ENCODE data around the gene PDE6A.

DNA sequence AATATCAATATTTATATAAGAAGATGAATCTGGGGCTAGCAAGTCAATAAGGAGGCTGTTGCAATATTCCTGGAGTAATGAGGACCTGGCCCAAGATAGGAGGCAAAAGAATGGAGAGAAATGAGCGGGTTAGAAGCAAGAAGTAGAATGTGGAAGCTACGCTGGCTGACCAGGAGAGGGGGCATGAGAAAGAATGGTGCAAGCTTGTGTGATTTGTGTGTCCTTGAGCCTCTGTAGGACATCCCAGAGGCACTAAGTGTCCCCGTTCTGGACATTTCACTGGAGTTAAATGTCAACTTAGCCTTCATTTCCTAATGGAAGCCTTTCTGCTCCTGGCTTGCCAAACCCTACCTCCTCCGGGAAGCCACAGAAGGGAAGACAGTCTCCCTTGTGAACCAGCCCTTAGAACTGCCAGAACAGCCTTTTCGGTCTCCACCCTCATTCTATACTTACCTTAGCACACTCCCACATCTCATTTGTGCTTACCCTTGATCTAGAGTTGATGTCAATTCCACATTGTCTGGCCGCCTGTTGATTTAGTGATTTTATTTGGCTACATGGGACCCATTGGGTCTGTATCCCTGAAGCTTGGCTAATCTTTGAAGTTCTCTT lies 6.7 kb upstream of the PDE6A start:
- TF ChIP-seq, protein P1, sequence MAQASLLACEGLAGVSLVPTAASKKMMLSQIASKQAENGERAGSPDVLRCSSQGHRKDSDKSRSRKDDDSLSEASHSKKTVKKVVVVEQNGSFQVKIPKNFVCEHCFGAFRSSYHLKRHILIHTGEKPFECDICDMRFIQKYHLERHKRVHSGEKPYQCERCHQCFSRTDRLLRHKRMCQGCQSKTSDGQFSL (CRISPR knock-in tag; IDR thresholded peaks at IDR 0.05), result no peak
- TF ChIP-seq, protein P2, sequence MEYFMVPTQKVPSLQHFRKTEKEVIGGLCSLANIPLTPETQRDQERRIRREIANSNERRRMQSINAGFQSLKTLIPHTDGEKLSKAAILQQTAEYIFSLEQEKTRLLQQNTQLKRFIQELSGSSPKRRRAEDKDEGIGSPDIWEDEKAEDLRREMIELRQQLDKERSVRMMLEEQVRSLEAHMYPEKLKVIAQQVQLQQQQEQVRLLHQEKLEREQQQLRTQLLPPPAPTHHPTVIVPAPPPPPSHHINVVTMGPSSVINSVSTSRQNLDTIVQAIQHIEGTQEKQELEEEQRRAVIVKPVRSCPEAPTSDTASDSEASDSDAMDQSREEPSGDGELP (IDR thresholded peaks at IDR 0.05; ENCODE audit: borderline replicate concordance, low read depth), result no peak
- TF ChIP-seq RAD51 (IDR thresholded peaks at IDR 0.05; ENCODE audit: borderline replicate concordance), result no peak
- no peak for TF ChIP-seq ATF1 (CRISPR knock-in tag; IDR thresholded peaks at IDR 0.05)
- TF ChIP-seq, protein P3, sequence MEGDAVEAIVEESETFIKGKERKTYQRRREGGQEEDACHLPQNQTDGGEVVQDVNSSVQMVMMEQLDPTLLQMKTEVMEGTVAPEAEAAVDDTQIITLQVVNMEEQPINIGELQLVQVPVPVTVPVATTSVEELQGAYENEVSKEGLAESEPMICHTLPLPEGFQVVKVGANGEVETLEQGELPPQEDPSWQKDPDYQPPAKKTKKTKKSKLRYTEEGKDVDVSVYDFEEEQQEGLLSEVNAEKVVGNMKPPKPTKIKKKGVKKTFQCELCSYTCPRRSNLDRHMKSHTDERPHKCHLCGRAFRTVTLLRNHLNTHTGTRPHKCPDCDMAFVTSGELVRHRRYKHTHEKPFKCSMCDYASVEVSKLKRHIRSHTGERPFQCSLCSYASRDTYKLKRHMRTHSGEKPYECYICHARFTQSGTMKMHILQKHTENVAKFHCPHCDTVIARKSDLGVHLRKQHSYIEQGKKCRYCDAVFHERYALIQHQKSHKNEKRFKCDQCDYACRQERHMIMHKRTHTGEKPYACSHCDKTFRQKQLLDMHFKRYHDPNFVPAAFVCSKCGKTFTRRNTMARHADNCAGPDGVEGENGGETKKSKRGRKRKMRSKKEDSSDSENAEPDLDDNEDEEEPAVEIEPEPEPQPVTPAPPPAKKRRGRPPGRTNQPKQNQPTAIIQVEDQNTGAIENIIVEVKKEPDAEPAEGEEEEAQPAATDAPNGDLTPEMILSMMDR (CRISPR knock-in tag; IDR thresholded peaks at IDR 0.05), result peak; percentile 61
- TF ChIP-seq ZNF296 (CRISPR knock-in tag; conservative IDR thresholded peaks at IDR 0.05), result no peak
- TF ChIP-seq ATF7 (IDR thresholded peaks at IDR 0.05), result no peak
- no peak for TF ChIP-seq ATF7 (CRISPR knock-in tag; IDR thresholded peaks at IDR 0.05)
- TF ChIP-seq POLR2AphosphoS5 (IDR thresholded peaks at IDR 0.05; ENCODE audit: low read depth, low read length), result no peak
- TF ChIP-seq, protein P4, sequence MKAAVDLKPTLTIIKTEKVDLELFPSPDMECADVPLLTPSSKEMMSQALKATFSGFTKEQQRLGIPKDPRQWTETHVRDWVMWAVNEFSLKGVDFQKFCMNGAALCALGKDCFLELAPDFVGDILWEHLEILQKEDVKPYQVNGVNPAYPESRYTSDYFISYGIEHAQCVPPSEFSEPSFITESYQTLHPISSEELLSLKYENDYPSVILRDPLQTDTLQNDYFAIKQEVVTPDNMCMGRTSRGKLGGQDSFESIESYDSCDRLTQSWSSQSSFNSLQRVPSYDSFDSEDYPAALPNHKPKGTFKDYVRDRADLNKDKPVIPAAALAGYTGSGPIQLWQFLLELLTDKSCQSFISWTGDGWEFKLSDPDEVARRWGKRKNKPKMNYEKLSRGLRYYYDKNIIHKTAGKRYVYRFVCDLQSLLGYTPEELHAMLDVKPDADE (CRISPR knock-in tag; IDR thresholded peaks at IDR 0.05), result no peak
- TF ChIP-seq RARG (CRISPR knock-in tag; IDR thresholded peaks at IDR 0.05; ENCODE audit: low read depth), result no peak
- TF ChIP-seq, protein P5, sequence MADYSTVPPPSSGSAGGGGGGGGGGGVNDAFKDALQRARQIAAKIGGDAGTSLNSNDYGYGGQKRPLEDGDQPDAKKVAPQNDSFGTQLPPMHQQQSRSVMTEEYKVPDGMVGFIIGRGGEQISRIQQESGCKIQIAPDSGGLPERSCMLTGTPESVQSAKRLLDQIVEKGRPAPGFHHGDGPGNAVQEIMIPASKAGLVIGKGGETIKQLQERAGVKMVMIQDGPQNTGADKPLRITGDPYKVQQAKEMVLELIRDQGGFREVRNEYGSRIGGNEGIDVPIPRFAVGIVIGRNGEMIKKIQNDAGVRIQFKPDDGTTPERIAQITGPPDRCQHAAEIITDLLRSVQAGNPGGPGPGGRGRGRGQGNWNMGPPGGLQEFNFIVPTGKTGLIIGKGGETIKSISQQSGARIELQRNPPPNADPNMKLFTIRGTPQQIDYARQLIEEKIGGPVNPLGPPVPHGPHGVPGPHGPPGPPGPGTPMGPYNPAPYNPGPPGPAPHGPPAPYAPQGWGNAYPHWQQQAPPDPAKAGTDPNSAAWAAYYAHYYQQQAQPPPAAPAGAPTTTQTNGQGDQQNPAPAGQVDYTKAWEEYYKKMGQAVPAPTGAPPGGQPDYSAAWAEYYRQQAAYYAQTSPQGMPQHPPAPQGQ (CRISPR knock-in tag; IDR thresholded peaks at IDR 0.05; ENCODE audit: borderline replicate concordance), result no peak
- TF ChIP-seq, protein P6, sequence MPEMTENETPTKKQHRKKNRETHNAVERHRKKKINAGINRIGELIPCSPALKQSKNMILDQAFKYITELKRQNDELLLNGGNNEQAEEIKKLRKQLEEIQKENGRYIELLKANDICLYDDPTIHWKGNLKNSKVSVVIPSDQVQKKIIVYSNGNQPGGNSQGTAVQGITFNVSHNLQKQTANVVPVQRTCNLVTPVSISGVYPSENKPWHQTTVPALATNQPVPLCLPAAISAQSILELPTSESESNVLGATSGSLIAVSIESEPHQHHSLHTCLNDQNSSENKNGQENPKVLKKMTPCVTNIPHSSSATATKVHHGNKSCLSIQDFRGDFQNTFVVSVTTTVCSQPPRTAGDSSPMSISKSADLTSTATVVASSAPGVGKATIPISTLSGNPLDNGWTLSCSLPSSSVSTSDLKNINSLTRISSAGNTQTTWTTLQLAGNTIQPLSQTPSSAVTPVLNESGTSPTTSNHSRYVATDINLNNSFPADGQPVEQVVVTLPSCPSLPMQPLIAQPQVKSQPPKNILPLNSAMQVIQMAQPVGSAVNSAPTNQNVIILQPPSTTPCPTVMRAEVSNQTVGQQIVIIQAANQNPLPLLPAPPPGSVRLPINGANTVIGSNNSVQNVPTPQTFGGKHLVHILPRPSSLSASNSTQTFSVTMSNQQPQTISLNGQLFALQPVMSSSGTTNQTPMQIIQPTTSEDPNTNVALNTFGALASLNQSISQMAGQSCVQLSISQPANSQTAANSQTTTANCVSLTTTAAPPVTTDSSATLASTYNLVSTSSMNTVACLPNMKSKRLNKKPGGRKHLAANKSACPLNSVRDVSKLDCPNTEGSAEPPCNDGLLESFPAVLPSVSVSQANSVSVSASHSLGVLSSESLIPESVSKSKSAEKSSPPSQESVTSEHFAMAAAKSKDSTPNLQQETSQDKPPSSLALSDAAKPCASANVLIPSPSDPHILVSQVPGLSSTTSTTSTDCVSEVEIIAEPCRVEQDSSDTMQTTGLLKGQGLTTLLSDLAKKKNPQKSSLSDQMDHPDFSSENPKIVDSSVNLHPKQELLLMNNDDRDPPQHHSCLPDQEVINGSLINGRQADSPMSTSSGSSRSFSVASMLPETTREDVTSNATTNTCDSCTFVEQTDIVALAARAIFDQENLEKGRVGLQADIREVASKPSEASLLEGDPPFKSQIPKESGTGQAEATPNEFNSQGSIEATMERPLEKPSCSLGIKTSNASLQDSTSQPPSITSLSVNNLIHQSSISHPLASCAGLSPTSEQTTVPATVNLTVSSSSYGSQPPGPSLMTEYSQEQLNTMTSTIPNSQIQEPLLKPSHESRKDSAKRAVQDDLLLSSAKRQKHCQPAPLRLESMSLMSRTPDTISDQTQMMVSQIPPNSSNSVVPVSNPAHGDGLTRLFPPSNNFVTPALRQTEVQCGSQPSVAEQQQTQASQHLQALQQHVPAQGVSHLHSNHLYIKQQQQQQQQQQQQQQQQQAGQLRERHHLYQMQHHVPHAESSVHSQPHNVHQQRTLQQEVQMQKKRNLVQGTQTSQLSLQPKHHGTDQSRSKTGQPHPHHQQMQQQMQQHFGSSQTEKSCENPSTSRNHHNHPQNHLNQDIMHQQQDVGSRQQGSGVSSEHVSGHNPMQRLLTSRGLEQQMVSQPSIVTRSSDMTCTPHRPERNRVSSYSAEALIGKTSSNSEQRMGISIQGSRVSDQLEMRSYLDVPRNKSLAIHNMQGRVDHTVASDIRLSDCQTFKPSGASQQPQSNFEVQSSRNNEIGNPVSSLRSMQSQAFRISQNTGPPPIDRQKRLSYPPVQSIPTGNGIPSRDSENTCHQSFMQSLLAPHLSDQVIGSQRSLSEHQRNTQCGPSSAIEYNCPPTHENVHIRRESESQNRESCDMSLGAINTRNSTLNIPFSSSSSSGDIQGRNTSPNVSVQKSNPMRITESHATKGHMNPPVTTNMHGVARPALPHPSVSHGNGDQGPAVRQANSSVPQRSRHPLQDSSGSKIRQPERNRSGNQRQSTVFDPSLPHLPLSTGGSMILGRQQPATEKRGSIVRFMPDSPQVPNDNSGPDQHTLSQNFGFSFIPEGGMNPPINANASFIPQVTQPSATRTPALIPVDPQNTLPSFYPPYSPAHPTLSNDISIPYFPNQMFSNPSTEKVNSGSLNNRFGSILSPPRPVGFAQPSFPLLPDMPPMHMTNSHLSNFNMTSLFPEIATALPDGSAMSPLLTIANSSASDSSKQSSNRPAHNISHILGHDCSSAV (CRISPR knock-in tag; IDR thresholded peaks at IDR 0.05; ENCODE audit: borderline replicate concordance), result no peak
- TF ChIP-seq MAZ (IDR thresholded peaks at IDR 0.05; ENCODE audit: borderline replicate concordance, low read depth, low read length), result no peak
- TF ChIP-seq MAZ (CRISPR knock-in tag; IDR thresholded peaks at IDR 0.05; ENCODE audit: low read depth), result no peak
